GM12878 (cell line): ENCODE data around the gene ABCD4. TPM values are rescaled to one million over a fixed set of nuclear protein-coding genes. Genes with fewer than 3 reads are reported as not detected.

Experiments used
- ATAC-seq: fragments of 200-7000 bp; cut with Tn5 transposase; 3 replicates; pipeline ENCODE4 v1.9.1; 2020; ENCODE audit warnings: mild to moderate bottlenecking, moderate library complexity
- BruUV-seq: library from RNA; stranded (reverse); fragments of 400-500 nt; replicated peaks from 2 replicates; lab custom pipeline; 2021; lab: Mats Ljungman, UMichigan
- CTCF ChIA-PET: fragments of 300-600 bp; sonication (Branson Sonifier 250); formaldehyde crosslinking; extraction: SDS; loops from one replicate; lab custom pipeline; 2021; ENCODE audit warnings: inconsistent platforms; lab: Yijun Ruan, JAX
- POLR2A ChIA-PET: fragments of 350-600 bp; formaldehyde crosslinking; extraction: SDS; loops from one replicate; lab custom pipeline; 2021; ENCODE audit warnings: inconsistent platforms; lab: Charles Lee
- RAD21 ChIA-PET: fragments of 300-600 bp; sonication (Branson Sonifier 250); formaldehyde crosslinking; loops from one replicate; lab custom pipeline; 2023; ENCODE audit warnings: antibody characterized with exemption; ENCODE audit not compliant: unreplicated experiment; lab: Charles Lee
- SMC1A ChIA-PET: fragments of 300-600 bp; sonication (Branson Sonifier 250); formaldehyde crosslinking; loops from one replicate; lab custom pipeline; 2023; ENCODE audit not compliant: unreplicated experiment, uncharacterized antibody; lab: Charles Lee
- DNase-seq: peaks from one replicate; pipeline ENCODE4 v3.0.0-alpha.2; 2011; ENCODE audit warnings: low read depth, low spot score
- FAIRE-seq: peaks from 3 replicates; lab custom pipeline; 2011; peaks lifted over from hg19 to GRCh38; lab: Jason Lieb, UNC
- H2AFZ ChIP-seq: 2 replicates; pipeline ENCODE4 v1.6.0; 2011; ENCODE audit warnings: low read depth, low read length, control low read depth; ENCODE audit not compliant: control insufficient read depth
- H3K27ac ChIP-seq: 2 replicates; pipeline ENCODE4 v1.5.1; 2011; ENCODE audit warnings: control low read depth; ENCODE audit not compliant: control insufficient read depth, insufficient read depth
- H3K27me3 ChIP-seq, 2 experiments: replicated peaks in 1 of 2; 2 replicates each; pipeline versions ENCODE4 v1.6.0 to v1.6.1; 2011; ENCODE audit warnings: low read length in 1 of 2; ENCODE audit not compliant: control insufficient read depth in 2 of 2, insufficient read depth in 2 of 2
- H3K36me3 ChIP-seq, 2 experiments: 2 replicates each; pipeline ENCODE4 v1.5.1; 2011; ENCODE audit warnings: low read length in 1 of 2; ENCODE audit not compliant: control insufficient read depth in 2 of 2, insufficient read depth in 2 of 2
- H3K4me1 ChIP-seq: 2 replicates; pipeline ENCODE4 v1.6.1; 2011; ENCODE audit warnings: mild to moderate bottlenecking, low read length, moderate library complexity, mixed read lengths; ENCODE audit not compliant: control insufficient read depth, insufficient read depth
- H3K4me2 ChIP-seq: 2 replicates; pipeline ENCODE4 v1.6.0; 2011; ENCODE audit warnings: control low read depth; ENCODE audit not compliant: control insufficient read depth, insufficient read depth
- H3K4me3 ChIP-seq: fragments of 200-600 bp; sonication (generic); 2 replicates; pipeline ENCODE4 v1.5.1; 2016
- H3K79me2 ChIP-seq: 2 replicates; pipeline ENCODE4 v1.6.0; 2011; ENCODE audit warnings: low read length; ENCODE audit not compliant: control insufficient read depth, insufficient read depth
- H3K9ac ChIP-seq: 2 replicates; pipeline ENCODE4 v1.8.0; 2011; ENCODE audit warnings: low read length, control low read depth, mixed read lengths; ENCODE audit not compliant: control insufficient read depth, insufficient read depth
- H3K9me3 ChIP-seq: replicated peaks from 3 replicates; pipeline ENCODE4 v1.5.1; 2011; ENCODE audit warnings: mild to moderate bottlenecking, low read length; ENCODE audit not compliant: control insufficient read depth, insufficient read depth
- H4K20me1 ChIP-seq: 2 replicates; pipeline ENCODE4 v1.6.0; 2011; ENCODE audit not compliant: control insufficient read depth, insufficient read depth
- BCL11A ChIP-seq: IDR thresholded peaks from 2 replicates; pipeline ENCODE4 v1.6.1; 2011; ENCODE audit warnings: low read depth, low read length
- ETV6 ChIP-seq, 2 experiments: fragments of 450-650 bp in 1 of 2; IDR thresholded peaks in 1 of 2; conservative IDR thresholded peaks in 1 of 2; 2 replicates each; pipeline ENCODE4 v1.6.1; 2014; ENCODE audit warnings: antibody characterized with exemption in 1 of 2, borderline replicate concordance in 1 of 2, low read depth in 1 of 2, mild to moderate bottlenecking in 1 of 2, moderate library complexity in 1 of 2
- HSF1 ChIP-seq: fragments of 150-350 bp; IDR thresholded peaks from 2 replicates; pipeline ENCODE4 v1.6.1; 2014; ENCODE audit warnings: mild to moderate bottlenecking, low read depth, low read length
- IRF4 ChIP-seq: IDR thresholded peaks from 2 replicates; pipeline ENCODE4 v1.6.1; 2011; ENCODE audit warnings: low read depth, low read length
- REST ChIP-seq: IDR thresholded peaks from 2 replicates; pipeline ENCODE4 v1.6.1; 2012; ENCODE audit warnings: mild to moderate bottlenecking, low read depth, low read length
- SRF ChIP-seq, 2 experiments: IDR thresholded peaks; 2 replicates each; pipeline ENCODE4 v1.6.1; 2011; ENCODE audit warnings: low read depth in 2 of 2, low read length in 2 of 2, mild to moderate bottlenecking in 1 of 2, moderate library complexity in 1 of 2
- STAT1 ChIP-seq: fragments of 450-650 bp; conservative IDR thresholded peaks from 2 replicates; pipeline ENCODE4 v1.6.1; 2014; ENCODE audit warnings: antibody characterized with exemption, mild to moderate bottlenecking
- USF2 ChIP-seq: IDR thresholded peaks from 2 replicates; pipeline ENCODE4 v1.6.1; 2011; ENCODE audit warnings: low read depth, low read length, improper control_type of control experiment, borderline replicate concordance
- ZSCAN29 ChIP-seq: fragments of 450-650 bp; IDR thresholded peaks from 2 replicates; pipeline ENCODE4 v1.6.1; 2017; ENCODE audit warnings: mild to moderate bottlenecking, moderate library complexity
- WGBS: methylation state at CpG from one replicate; pipeline ENCODE4 v1.1.6; 2016; ENCODE audit warnings: low lambda C conversion rate; ENCODE audit not compliant: insufficient replicate concordance, insufficient coverage; ENCODE audit errors: missing lambda C conversion rate; 5-methylcytosine and 5-hydroxymethylcytosine counted together
- in situ Hi-C: fragments of 300-500 bp; cut with MboI; formaldehyde crosslinking; loops from 9 replicates; pipeline ENCODE4 v1.14.3; 2018; ENCODE audit warnings: mixed read lengths
- intact Hi-C: fragments of 100-400 bp; cut with micrococcal nuclease; formaldehyde crosslinking; loops from one replicate; pipeline ENCODE4 v1.14.2; 2022; ENCODE audit not compliant: unreplicated experiment
- polyA plus RNA-seq, 11 experiments: library from polyadenylated mRNA; depleted of rRNA in 4 of 11; unstranded in 6 of 11; stranded (reverse) in 5 of 11; fragments of >200 nt; fragmentation: Nextera tagmentation in 4 of 11; fragmentation: Illumina TruSeq in 1 of 11; extraction: Ambion mirVana in 4 of 11; extraction: Trizol in 1 of 11; gene quantifications; 1 replicate in 1 of 11; 2 replicates in 10 of 11; pipeline versions ENCODE4 v1.2.1 to v1.2.3, GENCODE V29; 2011 to 2016; ENCODE audit warnings: inconsistent platforms in 2 of 11, missing spikeins in 2 of 11, low read depth in 1 of 11
- total RNA-seq, 4 experiments: library from RNA; depleted of rRNA in 3 of 4; stranded (reverse); fragments of >200 nt in 3 of 4; fragmentation: Illumina TruSeq in 1 of 4; extraction: Trizol in 1 of 4; gene quantifications; 2 replicates each; pipeline versions ENCODE4 v1.2.1 to v1.2.3, GENCODE V29; 2013 to 2021

The ABCD4 gene
- total and polyA plus RNA-seq, 10 of the 15 experiments (the other 5 are each of a cell fraction or from before 2014, with no cell fraction given) = 5.7 to 29.5 (median 23.4) TPM

GRCh38 chr14:74263181-74263580 lies 39.6 kb downstream of the ABCD4 start:
- Histone ChIP-seq H2AFZ (no peak overlapping the region), H3K36me3 (no peaks in the 10 kb centered on the region), H3K9ac (no peak overlapping the region), H3K27me3 (peaks cover 3 to 4% of the 10 kb centered on the region in 2 experiments; a peak in 3 of 4 replicates), H3K4me2 (no peak overlapping the region), H3K4me3 (no peak overlapping the region), H3K4me1 (peaks cover under 1% of the 10 kb centered on the region; the same call in 1 of the 2 replicates), H3K79me2 (no peaks in the 10 kb centered on the region), H4K20me1 (no peaks in the 10 kb centered on the region), H3K9me3 (no peaks in the 10 kb centered on the region), H3K27ac (no peak overlapping the region)
- ATAC-seq = no peak
- POLR2A ChIA-PET = no interaction called here
- intact Hi-C loops (no loop called here), in situ Hi-C loops (no loop called here)
- no peak for FAIRE-seq
- TF ChIP-seq REST (peak; percentile 51; the same call in 1 of the 2 replicates), ETV6 (conservative IDR thresholded peaks at IDR 0.05 in 1 of 2, IDR thresholded peaks at IDR 0.05 in 1 of 2; ENCODE audit: borderline replicate concordance in 1 of 2, low read depth in 1 of 2) (no peak)
- SMC1A ChIA-PET = no interaction called here
- CTCF ChIA-PET = no interaction called here
- no peak for DNase-seq
- no TSS peak for BruUV-seq
- whole genome bisulfite sequencing = 42% methylated on average over 9 of the region's 9 CpGs
- RAD21 ChIA-PET = no interaction called here

GRCh38 chr14:74262076-74262475 lies 40.7 kb downstream of the ABCD4 start:
- DNase-seq (no peak), FAIRE-seq (no peak), ATAC-seq (no peak)
- no peaks in the 10 kb centered on the region for H3K36me3 ChIP-seq
- no peaks in the 10 kb centered on the region for H4K20me1 ChIP-seq
- H3K4me3 ChIP-seq = no peak overlapping the region
- no peak for TF ChIP-seq STAT1
- no peak for TF ChIP-seq USF2
- no peak for TF ChIP-seq ZSCAN29
- TF ChIP-seq IRF4 = no peak
- TF ChIP-seq SRF (IDR thresholded peaks at IDR 0.05; ENCODE audit: low read depth in 2 of 2, low read length in 2 of 2) = no peak
- TF ChIP-seq BCL11A = no peak
- no peak for TF ChIP-seq HSF1
- in situ Hi-C loops = no loop called here
- ChIA-PET POLR2A (no interaction called here), RAD21 (no interaction called here), CTCF (interaction anchor here (0.6 kb wide), 1 partner anchor 13 kb away, joined by 3 read pairs; no protein-coding TSS in a partner anchor), SMC1A (no interaction called here)
- H3K27me3 ChIP-seq = peaks cover 3 to 4% of the 10 kb centered on the region in 2 experiments; a peak in 3 of 4 replicates
- H2AFZ ChIP-seq = no peak overlapping the region
- H3K79me2 ChIP-seq = no peaks in the 10 kb centered on the region
- H3K9ac ChIP-seq = no peak overlapping the region
- H3K4me2 ChIP-seq = no peak overlapping the region
- no peaks in the 10 kb centered on the region for H3K9me3 ChIP-seq
- H3K4me1 ChIP-seq = peaks cover 5% of the 10 kb centered on the region
- 62% methylated on average over 9 of the region's 9 CpGs for WGBS
- intact Hi-C loops = no loop called here
- BruUV-seq = no TSS peak
- H3K27ac ChIP-seq = no peak overlapping the region
